Parathyroid adenoma (tissue), 2 donors: ENCODE measurements around the gene OR1N1.
"Not testable (repeated sequence)": the region's sequence is repeated elsewhere in the genome, so short reads cannot be mapped to it uniquely, and the experiment has no call there.

Experiments used
- H2AFZ ChIP-seq: fragments of 300-600 bp; sonication (generic); one replicate; pipeline ENCODE4 v1.7.0; 2017; ENCODE audit warnings: antibody characterized with exemption, mild to moderate bottlenecking
- H3K27ac ChIP-seq: fragments of 300-600 bp; sonication (generic); one replicate; pipeline ENCODE4 v1.7.0; 2017
- H3K27me3 ChIP-seq: fragments of 300-600 bp; sonication (generic); one replicate; pipeline ENCODE4 v1.7.0; 2017; ENCODE audit warnings: low read length; ENCODE audit not compliant: control insufficient read depth, insufficient read depth
- H3K36me3 ChIP-seq: fragments of 300-600 bp; sonication (generic); one replicate; pipeline ENCODE4 v1.7.0; 2017; ENCODE audit warnings: low read length; ENCODE audit not compliant: control insufficient read depth, insufficient read depth
- H3K4me1 ChIP-seq: fragments of 300-600 bp; sonication (generic); one replicate; pipeline ENCODE4 v1.7.0; 2017; ENCODE audit warnings: control low read depth
- H3K4me2 ChIP-seq: fragments of 300-600 bp; sonication (generic); one replicate; pipeline ENCODE4 v1.7.0; 2017; ENCODE audit warnings: low read length
- H3K4me3 ChIP-seq: fragments of 300-600 bp; sonication (generic); one replicate; pipeline ENCODE4 v1.7.0; 2017; ENCODE audit warnings: low read depth, low read length
- H3K79me2 ChIP-seq: fragments of 300-600 bp; sonication (generic); one replicate; pipeline ENCODE4 v1.7.0; 2017; ENCODE audit warnings: control low read depth
- H3K9ac ChIP-seq: fragments of 300-600 bp; sonication (generic); one replicate; pipeline ENCODE4 v1.7.0; 2017; ENCODE audit warnings: mild to moderate bottlenecking
- H3K9me3 ChIP-seq: fragments of 300-600 bp; sonication (generic); one replicate; pipeline ENCODE4 v1.7.0; 2017; ENCODE audit warnings: low read length; ENCODE audit not compliant: control insufficient read depth
- TF ChIP-seq, protein P1 (sequence below): fragments of 300-600 bp; sonication (generic); IDR thresholded peaks from one replicate; pipeline ENCODE4 v1.7.0; 2017; ENCODE audit warnings: antibody characterized with exemption, mild to moderate bottlenecking
- donor health status: primary hyperparathyroidism.

Gene OR1N1

DNA sequence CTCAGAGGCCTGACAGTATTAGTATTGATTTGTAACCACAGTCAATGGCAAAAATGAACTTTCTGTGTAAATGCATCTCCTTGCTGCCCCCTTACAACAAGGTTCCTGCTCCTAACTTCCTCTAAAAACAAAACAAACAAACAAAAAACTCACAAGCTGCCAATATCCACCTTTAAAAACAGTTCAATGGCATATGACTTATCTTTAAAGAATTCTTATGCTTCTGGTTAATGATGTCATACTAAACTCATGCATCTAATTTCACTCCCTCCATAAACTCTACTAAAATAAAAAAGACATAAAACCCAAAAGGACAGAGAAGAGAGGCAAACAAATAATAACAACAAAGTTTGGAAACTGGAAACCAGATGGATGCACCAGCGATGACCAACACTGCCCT is 9.0 kb upstream of the OR1N1 start:
- Histone ChIP-seq H3K4me1 (no peaks in the 10 kb centered on the region), H3K27ac (no peak overlapping the region), H3K27me3 (no peaks in the 10 kb centered on the region), H3K36me3 (no peaks in the 10 kb centered on the region), H3K79me2 (no peaks in the 10 kb centered on the region), H2AFZ (no peak overlapping the region), H3K9ac (no peak overlapping the region), H3K4me2 (no peak overlapping the region), H3K9me3 (no peaks in the 10 kb centered on the region), H3K4me3 (no peak overlapping the region)
- TF ChIP-seq, protein P1, sequence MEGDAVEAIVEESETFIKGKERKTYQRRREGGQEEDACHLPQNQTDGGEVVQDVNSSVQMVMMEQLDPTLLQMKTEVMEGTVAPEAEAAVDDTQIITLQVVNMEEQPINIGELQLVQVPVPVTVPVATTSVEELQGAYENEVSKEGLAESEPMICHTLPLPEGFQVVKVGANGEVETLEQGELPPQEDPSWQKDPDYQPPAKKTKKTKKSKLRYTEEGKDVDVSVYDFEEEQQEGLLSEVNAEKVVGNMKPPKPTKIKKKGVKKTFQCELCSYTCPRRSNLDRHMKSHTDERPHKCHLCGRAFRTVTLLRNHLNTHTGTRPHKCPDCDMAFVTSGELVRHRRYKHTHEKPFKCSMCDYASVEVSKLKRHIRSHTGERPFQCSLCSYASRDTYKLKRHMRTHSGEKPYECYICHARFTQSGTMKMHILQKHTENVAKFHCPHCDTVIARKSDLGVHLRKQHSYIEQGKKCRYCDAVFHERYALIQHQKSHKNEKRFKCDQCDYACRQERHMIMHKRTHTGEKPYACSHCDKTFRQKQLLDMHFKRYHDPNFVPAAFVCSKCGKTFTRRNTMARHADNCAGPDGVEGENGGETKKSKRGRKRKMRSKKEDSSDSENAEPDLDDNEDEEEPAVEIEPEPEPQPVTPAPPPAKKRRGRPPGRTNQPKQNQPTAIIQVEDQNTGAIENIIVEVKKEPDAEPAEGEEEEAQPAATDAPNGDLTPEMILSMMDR, result no peak

DNA sequence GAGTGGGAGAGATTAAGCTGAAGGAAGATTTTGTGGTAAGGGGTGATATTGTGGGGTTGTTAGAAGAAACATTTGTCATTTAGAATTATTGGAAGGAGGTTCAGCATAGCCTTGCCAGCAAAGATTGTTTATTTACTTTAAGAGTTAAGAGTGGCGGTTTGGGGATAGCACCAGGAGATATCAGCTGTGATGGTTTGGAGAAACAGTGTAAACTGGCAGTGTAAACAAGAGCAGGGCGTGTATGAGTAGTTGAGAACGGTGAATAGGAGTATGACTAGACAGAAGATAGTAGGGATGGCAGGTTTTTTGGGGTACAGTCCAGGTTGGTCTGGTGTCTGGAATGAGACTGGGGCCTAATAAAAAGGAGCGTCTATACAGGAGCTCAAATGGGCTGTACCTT is 4.1 kb upstream of the OR1N1 start:
- H3K27me3 ChIP-seq, H2AFZ ChIP-seq, H3K36me3 ChIP-seq, H3K79me2 ChIP-seq, H3K4me1 ChIP-seq, H3K4me2 ChIP-seq, H3K9ac ChIP-seq, H3K9me3 ChIP-seq, H3K4me3 ChIP-seq, H3K27ac ChIP-seq: not testable (repeated sequence)

DNA sequence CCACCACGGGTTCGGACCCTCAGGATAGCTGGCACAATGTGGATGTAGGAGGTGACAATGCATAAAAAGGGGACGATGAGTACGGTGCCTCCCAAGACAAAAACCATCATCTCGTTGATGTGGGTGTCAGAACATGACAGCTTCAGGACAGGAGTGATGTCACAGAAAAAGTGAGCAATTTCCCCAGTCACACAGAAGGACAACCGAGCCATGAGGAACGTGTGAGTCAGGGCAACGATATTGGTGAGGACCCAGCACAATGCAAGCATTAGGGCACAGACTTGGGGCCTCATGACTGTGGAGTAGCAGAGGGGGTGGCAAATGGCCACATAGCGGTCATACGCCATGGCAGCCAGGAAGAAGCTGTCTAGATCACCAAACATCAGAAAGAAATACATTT is 491 bp downstream of the OR1N1 start:
- Histone ChIP-seq H3K4me2 (no peak overlapping the region), H3K27ac (no peak overlapping the region), H3K4me3 (no peak overlapping the region), H3K4me1 (no peaks in the 10 kb centered on the region), H2AFZ (no peak overlapping the region), H3K36me3 (no peaks in the 10 kb centered on the region), H3K27me3 (no peaks in the 10 kb centered on the region), H3K79me2 (no peaks in the 10 kb centered on the region), H3K9ac (no peak overlapping the region), H3K9me3 (no peaks in the 10 kb centered on the region)
- TF ChIP-seq, protein P1, result no peak

DNA sequence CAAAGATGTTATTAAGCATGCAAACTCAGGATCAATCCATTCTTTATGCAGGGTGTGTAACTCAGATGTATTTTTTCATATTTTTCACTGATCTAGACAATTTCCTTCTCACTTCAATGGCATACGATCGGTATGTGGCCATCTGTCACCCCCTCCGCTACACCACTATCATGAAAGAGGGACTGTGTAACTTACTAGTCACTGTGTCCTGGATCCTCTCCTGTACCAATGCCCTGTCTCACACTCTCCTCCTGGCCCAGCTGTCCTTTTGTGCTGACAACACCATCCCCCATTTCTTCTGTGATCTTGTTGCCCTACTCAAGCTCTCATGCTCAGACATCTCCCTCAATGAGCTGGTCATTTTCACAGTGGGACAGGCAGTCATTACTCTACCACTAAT is 7.7 kb downstream of the OR1N1 start:
- Histone ChIP-seq H3K4me1 (no peaks in the 10 kb centered on the region), H3K4me2 (no peak overlapping the region), H3K9me3 (no peaks in the 10 kb centered on the region), H3K36me3 (no peaks in the 10 kb centered on the region), H3K4me3 (no peak overlapping the region), H3K9ac (no peak overlapping the region), H3K79me2 (no peaks in the 10 kb centered on the region), H2AFZ (no peak overlapping the region), H3K27ac (no peak overlapping the region), H3K27me3 (no peaks in the 10 kb centered on the region)
- TF ChIP-seq, protein P1, result no peak

DNA sequence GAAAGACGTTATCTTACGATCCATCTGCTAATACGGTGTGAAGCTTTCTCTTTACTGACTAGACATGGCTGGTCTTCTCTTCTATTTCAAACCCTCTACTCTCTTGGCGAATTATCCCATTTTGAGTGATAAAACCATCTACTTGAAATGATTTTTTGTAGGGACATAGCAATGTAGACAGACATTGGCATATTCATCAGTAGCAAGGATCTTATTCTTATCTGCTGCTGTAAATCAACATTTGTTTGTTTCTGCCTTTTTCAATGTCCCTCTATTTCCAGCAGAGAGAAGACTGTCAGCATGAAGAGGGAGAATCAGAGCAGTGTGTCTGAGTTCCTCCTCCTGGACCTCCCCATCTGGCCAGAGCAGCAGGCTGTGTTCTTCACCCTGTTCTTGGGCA is 8.3 kb downstream of the OR1N1 start, which contains the start of gene OR1J4:
Gene OR1J4 (plus strand): TSS at position 301 of the 400 bp plus-strand sequence. CDS start 0 bp downstream, at position 301.
- Histone ChIP-seq H3K9ac (no peak within 1 kb of the TSS), H3K27ac (no peak within 1 kb of the TSS), H3K4me3 (no peak within 1 kb of the TSS), H3K9me3 (no peaks in the 10 kb centered on the region), H3K79me2 (no peaks in the 10 kb centered on the region), H3K36me3 (no peaks in the 10 kb centered on the region), H2AFZ (no peak within 1 kb of the TSS), H3K4me1 (no peaks in the 10 kb centered on the region), H3K27me3 (no peaks in the 10 kb centered on the region), H3K4me2 (no peak within 1 kb of the TSS)
- TF ChIP-seq, protein P1, result no peak
